Osteoblast (primary cell): ENCODE measurements around the gene MTCL1. TPM values are rescaled to one million over a fixed set of nuclear protein-coding genes. Genes with fewer than 3 reads are reported as not detected.

Source experiments
- DNase-seq: peaks from one replicate; pipeline ENCODE4 v3.0.0; 2011; ENCODE audit warnings: low spot score, mixed read lengths; ENCODE audit not compliant: insufficient read length; ENCODE audit errors: missing footprints
- H2AFZ ChIP-seq: 2 replicates; pipeline ENCODE4 v1.6.0; 2011; ENCODE audit warnings: mild to moderate bottlenecking, low read length
- H3K27ac ChIP-seq: 2 replicates; pipeline ENCODE4 v1.5.1; 2011; ENCODE audit warnings: mild to moderate bottlenecking, low read depth, low read length, moderate library complexity
- H3K27me3 ChIP-seq: 2 replicates; pipeline ENCODE4 v1.6.0; 2012; ENCODE audit warnings: mild to moderate bottlenecking, control low read depth, inconsistent platforms, low read length, moderate library complexity; ENCODE audit not compliant: insufficient read depth
- H3K36me3 ChIP-seq: 2 replicates; pipeline ENCODE4 v1.5.1; 2011; ENCODE audit warnings: mild to moderate bottlenecking, low read length, control low read depth, moderate library complexity; ENCODE audit not compliant: insufficient read depth
- H3K4me1 ChIP-seq: 2 replicates; pipeline ENCODE4 v1.5.1; 2011; ENCODE audit warnings: mild to moderate bottlenecking, low read length, control low read depth, moderate library complexity; ENCODE audit not compliant: insufficient read depth
- H3K4me2 ChIP-seq: 2 replicates; pipeline ENCODE4 v1.6.0; 2011; ENCODE audit warnings: mild to moderate bottlenecking, low read length; ENCODE audit not compliant: insufficient read depth
- H3K4me3 ChIP-seq: fragments of 200-600 bp; sonication (generic); 3 replicates; pipeline ENCODE4 v1.5.1; 2012; ENCODE audit warnings: mild to moderate bottlenecking, low read length, inconsistent platforms; ENCODE audit not compliant: insufficient read depth
- H3K79me2 ChIP-seq: 2 replicates; pipeline ENCODE4 v1.6.0; 2012; ENCODE audit warnings: mild to moderate bottlenecking, low read length, control low read depth, inconsistent platforms; ENCODE audit not compliant: insufficient read depth
- H3K9me3 ChIP-seq: 2 replicates; pipeline ENCODE4 v1.5.1; 2011; ENCODE audit warnings: low read depth, low read length, control low read depth
- H4K20me1 ChIP-seq: 2 replicates; pipeline ENCODE4 v1.6.0; 2012; ENCODE audit warnings: mild to moderate bottlenecking, low read length, control low read depth; ENCODE audit not compliant: insufficient read depth
- CTCF ChIP-seq: IDR thresholded peaks from 2 replicates; pipeline ENCODE4 v1.5.1; 2011; ENCODE audit warnings: mild to moderate bottlenecking, low read depth, low read length, moderate library complexity; ENCODE audit errors: extremely low read depth
- total RNA-seq: library from RNA; depleted of rRNA; stranded (reverse); fragments of >200 nt; gene quantifications from 2 replicates; pipeline ENCODE4 v1.2.3, GENCODE V29; 2012

Gene MTCL1
- total RNA-seq, 1 donor: 38.0 TPM

- no peaks in the 10 kb centered on the region for H3K4me1 ChIP-seq
- no peaks in the 10 kb centered on the region for H4K20me1 ChIP-seq
- no peaks in the 10 kb centered on the region for H3K79me2 ChIP-seq
- H3K27ac ChIP-seq: no peak overlapping the region
- DNase-seq: no peak
- no peak overlapping the region for H3K4me3 ChIP-seq
- no peaks in the 10 kb centered on the region for H3K36me3 ChIP-seq
- no peak overlapping the region for H2AFZ ChIP-seq
- no peaks in the 10 kb centered on the region for H3K9me3 ChIP-seq
- H3K4me2 ChIP-seq: no peak overlapping the region
- no peaks in the 10 kb centered on the region for H3K27me3 ChIP-seq
- no peak for TF ChIP-seq CTCF
These were observed 151.5 kb downstream of the MTCL1 start for GRCh38 chr18:8856769-8857393.

- DNase-seq: no peak
These were observed 152.4 kb downstream of the MTCL1 start for GRCh38 chr18:8857806-8858205.

GRCh38 chr18:8858888-8859511, 153.6 kb downstream of the MTCL1 start:
- no peak overlapping the region for H3K4me2 ChIP-seq

More at GRCh38 chr18:8857806-8858205, 152.4 kb downstream of the MTCL1 start:
- no peaks in the 10 kb centered on the region for H4K20me1 ChIP-seq
- H3K9me3 ChIP-seq: no peaks in the 10 kb centered on the region
- no peaks in the 10 kb centered on the region for H3K27me3 ChIP-seq
- no peaks in the 10 kb centered on the region for H3K36me3 ChIP-seq
- H2AFZ ChIP-seq: no peak overlapping the region
- no peak for TF ChIP-seq CTCF
- H3K4me1 ChIP-seq: no peaks in the 10 kb centered on the region
- no peak overlapping the region for H3K4me2 ChIP-seq
- no peak overlapping the region for H3K27ac ChIP-seq
- no peaks in the 10 kb centered on the region for H3K79me2 ChIP-seq
- H3K4me3 ChIP-seq: no peak overlapping the region

More at GRCh38 chr18:8858888-8859511, 153.6 kb downstream of the MTCL1 start:
- peak; percentile 94 for DNase-seq
- Histone ChIP-seq H3K36me3 (no peaks in the 10 kb centered on the region), H2AFZ (no peak overlapping the region), H3K4me1 (no peaks in the 10 kb centered on the region), H3K9me3 (no peaks in the 10 kb centered on the region), H3K27me3 (no peaks in the 10 kb centered on the region), H3K4me3 (no peak overlapping the region), H3K79me2 (no peaks in the 10 kb centered on the region), H4K20me1 (no peaks in the 10 kb centered on the region), H3K27ac (no peak overlapping the region)
- TF ChIP-seq CTCF: no peak
